SU-DHL-6 (cell line): ENCODE data around the gene SLC5A11.

Experiments used
- CTCF ChIP-seq: fragments of 200-600 bp; sonication (generic); IDR thresholded peaks from one replicate; pipeline ENCODE4 v1.5.1; 2017; ENCODE audit warnings: antibody characterized with exemption, mild to moderate bottlenecking, low read length, moderate library complexity; ENCODE audit not compliant: insufficient read depth, poor library complexity, severe bottlenecking
- EZH2phosphoT487 ChIP-seq: fragments of 200-600 bp; sonication (generic), shearing (Covaris generic); conservative IDR thresholded peaks from 2 replicates; pipeline ENCODE4 v1.6.1; 2018; ENCODE audit warnings: mild to moderate bottlenecking, antibody characterized with exemption, low read length, moderate library complexity, mixed read lengths

- no peak for TF ChIP-seq CTCF
- TF ChIP-seq EZH2phosphoT487: no peak
These were observed 71.5 kb downstream of the SLC5A11 start for GRCh38 chr16:24917236-24917635.
